HG02852 (cell line): ENCODE data around the gene DNAJC1.
"Not testable (repeated sequence)": the region's sequence is repeated elsewhere in the genome, so short reads cannot be mapped to it uniquely, and the experiment has no call there.

Experiments used
- ATAC-seq: cut with Tn5 transposase; IDR thresholded peaks from one replicate; pipeline ENCODE4 v1.9.1; 2021; ENCODE audit warnings: mild to moderate bottlenecking, moderate library complexity; ENCODE audit not compliant: unreplicated experiment

The DNAJC1 gene

GRCh38 chr10:22003177-22003963 lies at the start of gene DNAJC1:
Gene DNAJC1, minus strand, starts transcription at chr10:22003730. Its CDS starts 296 bp downstream, at chr10:22003434.
- ATAC-seq, result peak; percentile 94

GRCh38 chr10:22053048-22053447 lies 49.5 kb upstream of the DNAJC1 start:
- no peak for ATAC-seq

- no peak for ATAC-seq
Observed at GRCh38 chr10:22049635-22050034, 46.1 kb upstream of the DNAJC1 start.

- no peak for ATAC-seq
Observed at GRCh38 chr10:22047812-22048211, 44.3 kb upstream of the DNAJC1 start.

GRCh38 chr10:22043327-22043633 lies 39.8 kb upstream of the DNAJC1 start:
- no peak for ATAC-seq

- no peak for ATAC-seq
Observed at GRCh38 chr10:22042557-22043326, 39.2 kb upstream of the DNAJC1 start.

GRCh38 chr10:22034333-22034732 lies 30.8 kb upstream of the DNAJC1 start:
- no peak for ATAC-seq

GRCh38 chr10:22032268-22032667 lies 28.7 kb upstream of the DNAJC1 start:
- ATAC-seq, result not testable (repeated sequence)

GRCh38 chr10:22030421-22030820 lies 26.9 kb upstream of the DNAJC1 start:
- ATAC-seq, result no peak

GRCh38 chr10:22029445-22030236 lies 26.1 kb upstream of the DNAJC1 start:
- no peak for ATAC-seq

GRCh38 chr10:22027364-22028238 lies 24.1 kb upstream of the DNAJC1 start:
- no peak for ATAC-seq

- no peak for ATAC-seq
Observed at GRCh38 chr10:22026287-22026686, 22.8 kb upstream of the DNAJC1 start.

GRCh38 chr10:22023508-22023907 lies 20.0 kb upstream of the DNAJC1 start:
- ATAC-seq, result no peak

- ATAC-seq, result no peak
Observed at GRCh38 chr10:22022257-22023032, 18.9 kb upstream of the DNAJC1 start.

- ATAC-seq, result not testable (repeated sequence)
Observed at GRCh38 chr10:22021144-22021543, 17.6 kb upstream of the DNAJC1 start.

- ATAC-seq, result no peak
Observed at GRCh38 chr10:22017283-22018020, 13.9 kb upstream of the DNAJC1 start.

GRCh38 chr10:22016046-22016705 lies 12.6 kb upstream of the DNAJC1 start:
- no peak for ATAC-seq

- no peak for ATAC-seq
Observed at GRCh38 chr10:22010973-22011408, 7.5 kb upstream of the DNAJC1 start.
